Measurements from ENCODE around the gene C1orf35.
A peak's percentile ranks its signal among the peaks of the same experiment; 100 is the strongest.

Gene C1orf35

GRCh38 chr1:228142155-228142691 lies 39.1 kb upstream of the C1orf35 start:
- no peak for DNase-seq (ENCODE audit: low read depth in 2 of 2)
- TF ChIP-seq CTCF (IDR thresholded peaks at IDR 0.05; ENCODE audit: low read depth, low read length): no peak
- peak overlapping the region; percentile 96 to 97 for H3K4me3 ChIP-seq (replicated peaks in 1 of 2; ENCODE audit: low read depth in 2 of 2, low read length in 2 of 2)

- no peak for TF ChIP-seq CTCF (IDR thresholded peaks at IDR 0.05; ENCODE audit: low read depth, low read length)
- H3K4me3 ChIP-seq (replicated peaks in 1 of 2; ENCODE audit: low read depth in 2 of 2, low read length in 2 of 2): peak overlapping the region; percentile 96 to 97
- DNase-seq (ENCODE audit: low read depth in 2 of 2): peak; percentile 87 to 95
Measured at GRCh38 chr1:228141226-228142044, 38.3 kb upstream of the C1orf35 start.

- peak overlapping the region; percentile 96 to 97 for H3K4me3 ChIP-seq (replicated peaks in 1 of 2; ENCODE audit: low read depth in 2 of 2, low read length in 2 of 2)
- peak in 1 of 2 donors; percentile 26 for DNase-seq (ENCODE audit: low read depth in 2 of 2)
- no peak for TF ChIP-seq CTCF (IDR thresholded peaks at IDR 0.05; ENCODE audit: low read depth, low read length)
Measured at GRCh38 chr1:228140724-228141225, 37.6 kb upstream of the C1orf35 start.

GRCh38 chr1:228139931-228140723 lies 37.0 kb upstream of the C1orf35 start, which contains the start of gene GUK1:
Gene GUK1 (plus strand): TSS chr1:228140279. CDS start chr1:228140303, 24 bp downstream.
- peak; percentile 100 for DNase-seq (ENCODE audit: low read depth in 2 of 2)
- peak within 1 kb of the TSS; percentile 96 to 97 for H3K4me3 ChIP-seq (replicated peaks in 1 of 2; ENCODE audit: low read depth in 2 of 2, low read length in 2 of 2)
- TF ChIP-seq CTCF (IDR thresholded peaks at IDR 0.05; ENCODE audit: low read depth, low read length): peak; percentile 5

GRCh38 chr1:228139406-228139930 lies 36.3 kb upstream of the C1orf35 start:
- H3K4me3 ChIP-seq (replicated peaks in 1 of 2; ENCODE audit: low read depth in 2 of 2, low read length in 2 of 2): peak overlapping the region; percentile 96 to 97
- TF ChIP-seq CTCF (IDR thresholded peaks at IDR 0.05; ENCODE audit: low read depth, low read length): no peak
- no peak for DNase-seq (ENCODE audit: low read depth in 2 of 2)

- H3K4me3 ChIP-seq (replicated peaks in 1 of 2; ENCODE audit: low read depth in 2 of 2, low read length in 2 of 2): no peak overlapping the region
- no peak for TF ChIP-seq CTCF (IDR thresholded peaks at IDR 0.05; ENCODE audit: low read depth, low read length)
- DNase-seq (ENCODE audit: low read depth in 2 of 2): no peak
Measured at GRCh38 chr1:228136901-228137300, 33.8 kb upstream of the C1orf35 start.
